ENCODE results near the gene ITGAE.

The ITGAE gene

GRCh38 chr17:3740611-3741073, 60.3 kb downstream of the ITGAE start:
- no peak for TF ChIP-seq EGR1 (IDR thresholded peaks at IDR 0.05)

DNA sequence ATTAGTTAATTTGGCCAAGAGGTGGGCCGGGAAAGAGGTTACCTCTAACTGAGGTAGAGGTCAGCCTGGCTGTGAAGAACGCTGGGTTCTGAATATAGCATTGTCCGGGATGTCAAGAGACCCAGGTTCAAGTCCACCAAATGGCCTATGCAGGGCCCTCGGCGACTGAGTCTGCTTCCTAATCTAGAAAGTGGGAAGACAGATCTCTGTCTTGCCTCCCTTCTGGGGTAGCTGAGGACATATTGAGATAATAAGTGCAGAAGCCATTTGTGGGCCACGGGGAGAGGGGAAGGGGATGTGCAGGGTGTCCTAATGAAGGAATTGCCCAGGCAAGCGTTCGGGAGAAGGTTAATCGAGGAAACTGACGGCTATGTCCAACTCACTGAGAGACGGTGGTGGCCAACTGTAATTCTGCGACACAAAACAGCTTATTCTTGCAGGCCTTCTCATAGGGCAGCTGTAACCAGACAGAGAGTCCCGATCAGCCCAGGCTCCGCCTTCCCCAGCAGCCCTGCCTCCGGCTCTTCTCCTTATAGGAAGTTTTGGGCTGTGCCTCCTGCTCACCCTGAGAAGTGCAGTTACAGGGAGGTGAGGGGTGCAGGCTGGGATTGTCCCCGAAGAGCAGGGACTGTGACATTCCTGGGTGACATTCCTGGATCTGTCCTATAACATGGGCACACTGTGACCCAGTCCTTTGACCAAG, 61.4 kb downstream of the ITGAE start:
- TF ChIP-seq YY1 (IDR thresholded peaks at IDR 0.05; ENCODE audit: low read depth) (no peak), TEAD4 (IDR thresholded peaks at IDR 0.05) (no peak), TAF1 (IDR thresholded peaks at IDR 0.05; ENCODE audit: low read depth) (no peak), NFIC (IDR thresholded peaks at IDR 0.05) (no peak)

- TF ChIP-seq EP300 (IDR thresholded peaks at IDR 0.05; ENCODE audit: borderline replicate concordance) (no peak), FOXM1 (IDR thresholded peaks at IDR 0.05; ENCODE audit: borderline replicate concordance, low read depth) (no peak), NFIC (IDR thresholded peaks at IDR 0.05) (no peak), USF1 (IDR thresholded peaks at IDR 0.05) (peak; percentile 64; the same call in 1 of the 2 replicates), TEAD4 (IDR thresholded peaks at IDR 0.05) (no peak), CREB1 (IDR thresholded peaks at IDR 0.05; ENCODE audit: low read depth) (no peak), TAF1 (IDR thresholded peaks at IDR 0.05; ENCODE audit: low read depth) (no peak), CEBPB (IDR thresholded peaks at IDR 0.05) (no peak)
- TF ChIP-seq, protein P1, sequence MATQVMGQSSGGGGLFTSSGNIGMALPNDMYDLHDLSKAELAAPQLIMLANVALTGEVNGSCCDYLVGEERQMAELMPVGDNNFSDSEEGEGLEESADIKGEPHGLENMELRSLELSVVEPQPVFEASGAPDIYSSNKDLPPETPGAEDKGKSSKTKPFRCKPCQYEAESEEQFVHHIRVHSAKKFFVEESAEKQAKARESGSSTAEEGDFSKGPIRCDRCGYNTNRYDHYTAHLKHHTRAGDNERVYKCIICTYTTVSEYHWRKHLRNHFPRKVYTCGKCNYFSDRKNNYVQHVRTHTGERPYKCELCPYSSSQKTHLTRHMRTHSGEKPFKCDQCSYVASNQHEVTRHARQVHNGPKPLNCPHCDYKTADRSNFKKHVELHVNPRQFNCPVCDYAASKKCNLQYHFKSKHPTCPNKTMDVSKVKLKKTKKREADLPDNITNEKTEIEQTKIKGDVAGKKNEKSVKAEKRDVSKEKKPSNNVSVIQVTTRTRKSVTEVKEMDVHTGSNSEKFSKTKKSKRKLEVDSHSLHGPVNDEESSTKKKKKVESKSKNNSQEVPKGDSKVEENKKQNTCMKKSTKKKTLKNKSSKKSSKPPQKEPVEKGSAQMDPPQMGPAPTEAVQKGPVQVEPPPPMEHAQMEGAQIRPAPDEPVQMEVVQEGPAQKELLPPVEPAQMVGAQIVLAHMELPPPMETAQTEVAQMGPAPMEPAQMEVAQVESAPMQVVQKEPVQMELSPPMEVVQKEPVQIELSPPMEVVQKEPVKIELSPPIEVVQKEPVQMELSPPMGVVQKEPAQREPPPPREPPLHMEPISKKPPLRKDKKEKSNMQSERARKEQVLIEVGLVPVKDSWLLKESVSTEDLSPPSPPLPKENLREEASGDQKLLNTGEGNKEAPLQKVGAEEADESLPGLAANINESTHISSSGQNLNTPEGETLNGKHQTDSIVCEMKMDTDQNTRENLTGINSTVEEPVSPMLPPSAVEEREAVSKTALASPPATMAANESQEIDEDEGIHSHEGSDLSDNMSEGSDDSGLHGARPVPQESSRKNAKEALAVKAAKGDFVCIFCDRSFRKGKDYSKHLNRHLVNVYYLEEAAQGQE (IDR thresholded peaks at IDR 0.05; ENCODE audit: low read depth) = no peak
- TF ChIP-seq, protein P2, sequence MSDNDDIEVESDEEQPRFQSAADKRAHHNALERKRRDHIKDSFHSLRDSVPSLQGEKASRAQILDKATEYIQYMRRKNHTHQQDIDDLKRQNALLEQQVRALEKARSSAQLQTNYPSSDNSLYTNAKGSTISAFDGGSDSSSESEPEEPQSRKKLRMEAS (IDR thresholded peaks at IDR 0.05) = peak; percentile 99
Measured at GRCh38 chr17:3738562-3739295, 62.3 kb downstream of the ITGAE start.

- TF ChIP-seq, protein P2 (IDR thresholded peaks at IDR 0.05) = no peak
- no peak for TF ChIP-seq RAD21 (IDR thresholded peaks at IDR 0.05; ENCODE audit: low read depth)
Measured at GRCh38 chr17:3735515-3735914, 65.5 kb downstream of the ITGAE start.

DNA sequence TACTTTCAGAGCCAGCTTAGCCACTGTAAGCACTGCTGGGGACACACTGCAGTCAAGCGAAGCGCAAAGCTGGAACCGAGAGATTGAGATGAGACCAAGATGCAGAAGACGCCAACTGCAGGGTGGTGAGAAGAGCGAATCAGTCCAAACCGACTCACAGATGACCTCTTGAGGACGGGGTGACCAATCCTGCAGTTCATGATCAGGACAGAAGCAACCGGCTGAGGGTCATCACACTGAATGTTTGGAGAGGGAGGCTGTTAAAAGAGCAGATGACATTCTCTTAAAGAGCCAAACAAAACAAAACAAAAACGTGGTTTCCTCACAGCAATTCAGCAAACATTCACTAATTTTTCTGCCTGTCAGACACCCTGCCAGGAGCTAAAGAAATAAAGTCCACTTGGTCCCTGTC, 68.8 kb downstream of the ITGAE start:
- TF ChIP-seq, protein P1 (IDR thresholded peaks at IDR 0.05; ENCODE audit: low read depth) = no peak
- no peak for TF ChIP-seq CEBPB (IDR thresholded peaks at IDR 0.05)
- no peak for TF ChIP-seq TCF12 (IDR thresholded peaks at IDR 0.05; ENCODE audit: low read depth)
- no peak for TF ChIP-seq USF1 (IDR thresholded peaks at IDR 0.05)
- TF ChIP-seq YY1 (IDR thresholded peaks at IDR 0.05; ENCODE audit: low read depth) = no peak
- no peak for TF ChIP-seq EP300 (IDR thresholded peaks at IDR 0.05; ENCODE audit: borderline replicate concordance)
- TF ChIP-seq, protein P2 (IDR thresholded peaks at IDR 0.05) = no peak
- no peak for TF ChIP-seq ZBTB7A (IDR thresholded peaks at IDR 0.05; ENCODE audit: low read depth)
- TF ChIP-seq NFIC (IDR thresholded peaks at IDR 0.05) = no peak
- TF ChIP-seq TAF1 (IDR thresholded peaks at IDR 0.05; ENCODE audit: low read depth) = no peak
- TF ChIP-seq RAD21 (IDR thresholded peaks at IDR 0.05; ENCODE audit: low read depth) = no peak

GRCh38 chr17:3730881-3731429, 70.0 kb downstream of the ITGAE start:
- peak; percentile 71 for TF ChIP-seq TEAD4 (IDR thresholded peaks at IDR 0.05)
- no peak for TF ChIP-seq TAF1 (IDR thresholded peaks at IDR 0.05; ENCODE audit: low read depth)
- TF ChIP-seq EGR1 (IDR thresholded peaks at IDR 0.05) = no peak

Measured in Ishikawa (cell line).